Measurements from ENCODE around the gene GPR42.

The GPR42 gene

GRCh38 chr19:35341565-35342225, 29.2 kb upstream of the GPR42 start:
- no peaks in the 10 kb centered on the region for H3K36me3 ChIP-seq (replicated peaks in 1 of 2; ENCODE audit: control insufficient read depth in 2 of 2, insufficient read depth in 2 of 2, low read length in 2 of 2)
- no peak overlapping the region for H2BK5ac ChIP-seq (ENCODE audit: low read length)
- DNase-seq (ENCODE audit: low spot score) = no peak
- H4K8ac ChIP-seq (ENCODE audit: low read depth, low read length) = no peak overlapping the region
- no peak overlapping the region for H3K4ac ChIP-seq (ENCODE audit: low read length)
- H3K14ac ChIP-seq (ENCODE audit: low read length) = peak overlapping the region; percentile 31
- no peak overlapping the region for H2AFZ ChIP-seq (ENCODE audit: low read length)
- no peaks in the 10 kb centered on the region for H3K79me1 ChIP-seq (ENCODE audit: low read depth, low read length)
- no peak overlapping the region for H3K23ac ChIP-seq (ENCODE audit: low read depth, low read length, poor library complexity)
- no peak overlapping the region for H3K18ac ChIP-seq (ENCODE audit: low read length)
- H2AK5ac ChIP-seq (ENCODE audit: low read depth, low read length) = peak overlapping the region; percentile 42
- no peak overlapping the region for H3K4me3 ChIP-seq (ENCODE audit: low read length in 2 of 2)
- H2BK120ac ChIP-seq (ENCODE audit: low read depth, low read length) = no peak overlapping the region
- H2BK12ac ChIP-seq (ENCODE audit: low read length) = no peak overlapping the region
- H3K9ac ChIP-seq (ENCODE audit: low read depth, low read length, poor library complexity) = no peak overlapping the region
- no peak overlapping the region for H4K91ac ChIP-seq (ENCODE audit: low read depth, low read length, poor library complexity)
- H2BK15ac ChIP-seq (ENCODE audit: low read length) = no peak overlapping the region
- H3K9me3 ChIP-seq (replicated peaks in 1 of 2; ENCODE audit: control insufficient read depth in 2 of 2, insufficient read depth in 1 of 2, low read depth in 1 of 2, low read length in 2 of 2) = peaks cover 0 to 2% of the 10 kb centered on the region in 2 donors
- H3K4me1 ChIP-seq (ENCODE audit: control insufficient read depth in 2 of 2, insufficient read depth in 1 of 2, low read depth in 1 of 2, low read length in 2 of 2) = no peaks in the 10 kb centered on the region
- WGBS, 2 donors (ENCODE audit: extremely low coverage in 2 of 2, insufficient read length in 2 of 2, insufficient replicate concordance in 1 of 2) = no CpG with 5 or more reads among the region's 14 CpGs
- no peak overlapping the region for H3K27ac ChIP-seq (replicated peaks; ENCODE audit: low read length)
- H3K27me3 ChIP-seq (ENCODE audit: control insufficient read depth in 3 of 3, insufficient read depth in 3 of 3, low read depth in 1 of 3, low read length in 3 of 3) = peaks cover 0 to 25% (median 0%) of the 10 kb centered on the region in 3 experiments
- no peak overlapping the region for H3K4me2 ChIP-seq (ENCODE audit: insufficient read depth, low read length, poor library complexity, severe bottlenecking)

- H3K18ac ChIP-seq (ENCODE audit: low read length) = no peak overlapping the region
- no peak overlapping the region for H3K4me2 ChIP-seq (ENCODE audit: insufficient read depth, low read length, poor library complexity, severe bottlenecking)
- peak overlapping the region; percentile 82 for H2BK5ac ChIP-seq (ENCODE audit: low read length)
- H4K91ac ChIP-seq (ENCODE audit: low read depth, low read length, poor library complexity) = no peak overlapping the region
- DNase-seq (ENCODE audit: low spot score) = no peak
- H3K27me3 ChIP-seq (ENCODE audit: control insufficient read depth in 3 of 3, insufficient read depth in 3 of 3, low read depth in 1 of 3, low read length in 3 of 3) = peaks cover 0 to 30% (median 0%) of the 10 kb centered on the region in 3 experiments
- peaks cover 0 to 2% of the 10 kb centered on the region in 2 donors for H3K9me3 ChIP-seq (replicated peaks in 1 of 2; ENCODE audit: control insufficient read depth in 2 of 2, insufficient read depth in 1 of 2, low read depth in 1 of 2, low read length in 2 of 2)
- no peak overlapping the region for H3K27ac ChIP-seq (replicated peaks; ENCODE audit: low read length)
- H2BK15ac ChIP-seq (ENCODE audit: low read length) = no peak overlapping the region
- no peak overlapping the region for H3K4ac ChIP-seq (ENCODE audit: low read length)
- no CpG with 5 or more reads among the region's 5 CpGs for WGBS, 2 donors (ENCODE audit: extremely low coverage in 2 of 2, insufficient read length in 2 of 2, insufficient replicate concordance in 1 of 2)
- no peak overlapping the region for H4K8ac ChIP-seq (ENCODE audit: low read depth, low read length)
- H2BK120ac ChIP-seq (ENCODE audit: low read depth, low read length) = no peak overlapping the region
- no peaks in the 10 kb centered on the region for H3K36me3 ChIP-seq (replicated peaks in 1 of 2; ENCODE audit: control insufficient read depth in 2 of 2, insufficient read depth in 2 of 2, low read length in 2 of 2)
- H2AK5ac ChIP-seq (ENCODE audit: low read depth, low read length) = no peak overlapping the region
- H2AFZ ChIP-seq (ENCODE audit: low read length) = no peak overlapping the region
- no peak overlapping the region for H2BK12ac ChIP-seq (ENCODE audit: low read length)
- H3K9ac ChIP-seq (ENCODE audit: low read depth, low read length, poor library complexity) = no peak overlapping the region
- H3K4me3 ChIP-seq (ENCODE audit: low read length in 2 of 2) = no peak overlapping the region
- no peak overlapping the region for H3K23ac ChIP-seq (ENCODE audit: low read depth, low read length, poor library complexity)
- H3K14ac ChIP-seq (ENCODE audit: low read length) = no peak overlapping the region
- no peaks in the 10 kb centered on the region for H3K79me1 ChIP-seq (ENCODE audit: low read depth, low read length)
- H3K4me1 ChIP-seq (ENCODE audit: control insufficient read depth in 2 of 2, insufficient read depth in 1 of 2, low read depth in 1 of 2, low read length in 2 of 2) = no peaks in the 10 kb centered on the region
Observed at GRCh38 chr19:35342430-35342829, 28.4 kb upstream of the GPR42 start.

DNA sequence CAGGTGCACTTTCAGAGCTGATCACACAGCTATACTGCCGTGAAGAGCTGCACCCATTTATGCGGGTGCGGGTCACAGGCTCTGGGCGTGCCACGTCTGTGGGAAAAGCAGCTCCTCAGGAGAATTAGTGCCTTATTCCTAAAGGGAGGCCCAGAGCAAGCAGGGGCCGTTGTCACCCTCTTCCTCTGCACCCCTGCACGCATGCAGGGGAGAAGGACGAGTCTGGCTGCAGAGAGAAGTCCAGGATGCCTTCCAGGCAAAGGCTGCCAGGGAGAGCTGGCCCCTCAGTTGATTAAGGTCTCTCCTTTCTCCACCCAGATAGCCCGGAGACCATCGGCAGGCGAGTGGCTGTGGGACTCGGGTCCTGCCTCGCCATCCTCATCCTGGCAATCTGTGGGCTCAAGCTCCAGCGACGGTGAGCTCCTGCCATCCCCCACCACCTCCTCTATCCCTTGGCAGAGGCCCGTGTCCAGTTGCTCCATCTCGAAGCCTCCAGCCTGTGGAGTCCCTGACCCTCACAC, 26.3 kb upstream of the GPR42 start:
- peak overlapping the region; percentile 16 for H3K18ac ChIP-seq (ENCODE audit: low read length)
- no peak overlapping the region for H2AFZ ChIP-seq (ENCODE audit: low read length)
- no peak overlapping the region for H3K14ac ChIP-seq (ENCODE audit: low read length)
- no peaks in the 10 kb centered on the region for H3K79me1 ChIP-seq (ENCODE audit: low read depth, low read length)
- H3K27ac ChIP-seq (replicated peaks; ENCODE audit: low read length) = no peak overlapping the region
- no CpG with 5 or more reads among the region's 17 CpGs for WGBS, 2 donors (ENCODE audit: extremely low coverage in 2 of 2, insufficient read length in 2 of 2, insufficient replicate concordance in 1 of 2)
- no peak overlapping the region for H3K23ac ChIP-seq (ENCODE audit: low read depth, low read length, poor library complexity)
- peaks cover 0 to 2% of the 10 kb centered on the region in 2 donors for H3K9me3 ChIP-seq (replicated peaks in 1 of 2; ENCODE audit: control insufficient read depth in 2 of 2, insufficient read depth in 1 of 2, low read depth in 1 of 2, low read length in 2 of 2)
- H2BK5ac ChIP-seq (ENCODE audit: low read length) = no peak overlapping the region
- no peak overlapping the region for H2BK120ac ChIP-seq (ENCODE audit: low read depth, low read length)
- no peaks in the 10 kb centered on the region for H3K36me3 ChIP-seq (replicated peaks in 1 of 2; ENCODE audit: control insufficient read depth in 2 of 2, insufficient read depth in 2 of 2, low read length in 2 of 2)
- peak overlapping the region; percentile 69 for H4K91ac ChIP-seq (ENCODE audit: low read depth, low read length, poor library complexity)
- H3K4me3 ChIP-seq (ENCODE audit: low read length in 2 of 2) = no peak overlapping the region
- DNase-seq (ENCODE audit: low spot score) = no peak
- peak overlapping the region; percentile 51 for H2AK5ac ChIP-seq (ENCODE audit: low read depth, low read length)
- H2BK12ac ChIP-seq (ENCODE audit: low read length) = no peak overlapping the region
- peaks cover 0 to 48% (median 2%) of the 10 kb centered on the region in 3 experiments for H3K27me3 ChIP-seq (ENCODE audit: control insufficient read depth in 3 of 3, insufficient read depth in 3 of 3, low read depth in 1 of 3, low read length in 3 of 3)
- H3K4ac ChIP-seq (ENCODE audit: low read length) = no peak overlapping the region
- H3K4me2 ChIP-seq (ENCODE audit: insufficient read depth, low read length, poor library complexity, severe bottlenecking) = no peak overlapping the region
- H4K8ac ChIP-seq (ENCODE audit: low read depth, low read length) = no peak overlapping the region
- H2BK15ac ChIP-seq (ENCODE audit: low read length) = no peak overlapping the region
- H3K9ac ChIP-seq (ENCODE audit: low read depth, low read length, poor library complexity) = peak overlapping the region; percentile 55
- H3K4me1 ChIP-seq (ENCODE audit: control insufficient read depth in 2 of 2, insufficient read depth in 1 of 2, low read depth in 1 of 2, low read length in 2 of 2) = no peaks in the 10 kb centered on the region

DNA sequence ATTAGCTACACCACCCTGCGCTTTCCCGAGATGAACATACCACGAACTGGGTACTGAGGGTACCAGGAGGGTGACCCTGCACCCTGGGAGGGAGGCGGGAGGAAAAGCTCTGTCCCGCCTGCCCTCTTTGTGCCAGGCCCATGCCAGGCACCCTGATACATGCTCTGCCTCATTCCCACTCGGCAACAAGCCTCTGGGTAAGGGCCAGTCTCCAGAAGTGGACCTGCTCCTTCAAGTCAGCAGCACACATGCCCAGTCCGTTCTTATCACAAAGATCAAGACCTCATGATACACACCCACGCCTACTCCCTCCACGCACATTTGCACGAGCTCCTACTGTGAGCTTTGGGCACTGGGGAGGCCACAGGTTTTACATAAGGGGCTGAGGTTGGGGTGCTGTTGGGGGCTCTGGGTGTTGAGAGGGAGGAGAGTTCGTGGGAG, 25.2 kb upstream of the GPR42 start:
- H2AFZ ChIP-seq (ENCODE audit: low read length) = no peak overlapping the region
- peak overlapping the region; percentile 44 for H3K18ac ChIP-seq (ENCODE audit: low read length)
- peaks cover 0 to 2% of the 10 kb centered on the region in 2 donors for H3K9me3 ChIP-seq (replicated peaks in 1 of 2; ENCODE audit: control insufficient read depth in 2 of 2, insufficient read depth in 1 of 2, low read depth in 1 of 2, low read length in 2 of 2)
- no peak overlapping the region for H3K27ac ChIP-seq (replicated peaks; ENCODE audit: low read length)
- no peak overlapping the region for H3K14ac ChIP-seq (ENCODE audit: low read length)
- H3K36me3 ChIP-seq (replicated peaks in 1 of 2; ENCODE audit: control insufficient read depth in 2 of 2, insufficient read depth in 2 of 2, low read length in 2 of 2) = no peaks in the 10 kb centered on the region
- H3K9ac ChIP-seq (ENCODE audit: low read depth, low read length, poor library complexity) = no peak overlapping the region
- H3K27me3 ChIP-seq (ENCODE audit: control insufficient read depth in 3 of 3, insufficient read depth in 3 of 3, low read depth in 1 of 3, low read length in 3 of 3) = peaks cover 0 to 52% (median 4%) of the 10 kb centered on the region in 3 experiments
- H3K4me3 ChIP-seq (ENCODE audit: low read length in 2 of 2) = no peak overlapping the region
- H3K4me1 ChIP-seq (ENCODE audit: control insufficient read depth in 2 of 2, insufficient read depth in 1 of 2, low read depth in 1 of 2, low read length in 2 of 2) = no peaks in the 10 kb centered on the region
- no peak overlapping the region for H3K4ac ChIP-seq (ENCODE audit: low read length)
- no peak overlapping the region for H2AK5ac ChIP-seq (ENCODE audit: low read depth, low read length)
- H2BK12ac ChIP-seq (ENCODE audit: low read length) = no peak overlapping the region
- H2BK15ac ChIP-seq (ENCODE audit: low read length) = no peak overlapping the region
- no peaks in the 10 kb centered on the region for H3K79me1 ChIP-seq (ENCODE audit: low read depth, low read length)
- H3K23ac ChIP-seq (ENCODE audit: low read depth, low read length, poor library complexity) = peak overlapping the region; percentile 57
- H4K91ac ChIP-seq (ENCODE audit: low read depth, low read length, poor library complexity) = no peak overlapping the region
- H2BK5ac ChIP-seq (ENCODE audit: low read length) = peak overlapping the region; percentile 11
- no peak overlapping the region for H4K8ac ChIP-seq (ENCODE audit: low read depth, low read length)
- no peak overlapping the region for H3K4me2 ChIP-seq (ENCODE audit: insufficient read depth, low read length, poor library complexity, severe bottlenecking)
- no peak for DNase-seq (ENCODE audit: low spot score)
- no CpG with 5 or more reads among the region's 11 CpGs for WGBS, 2 donors (ENCODE audit: extremely low coverage in 2 of 2, insufficient read length in 2 of 2, insufficient replicate concordance in 1 of 2)
- H2BK120ac ChIP-seq (ENCODE audit: low read depth, low read length) = no peak overlapping the region
